GM21576 (cell line): ENCODE data around the gene NPFFR1.

Source experiments
- ATAC-seq: cut with Tn5 transposase; IDR thresholded peaks from one replicate; pipeline ENCODE4 v1.9.1; 2021; ENCODE audit warnings: mild to moderate bottlenecking, moderate library complexity; ENCODE audit not compliant: unreplicated experiment

NPFFR1 gene

GRCh38 chr10:70289739-70290138 lies 5.9 kb upstream of the NPFFR1 start:
- ATAC-seq, result no peak

GRCh38 chr10:70286616-70287015 lies 2.8 kb upstream of the NPFFR1 start:
- ATAC-seq, result no peak

GRCh38 chr10:70285476-70285831 lies 1.6 kb upstream of the NPFFR1 start:
- ATAC-seq, result no peak

- ATAC-seq, result no peak
Observed at GRCh38 chr10:70284542-70285475, 1.0 kb upstream of the NPFFR1 start.

- no peak for ATAC-seq
Observed at GRCh38 chr10:70283071-70283444, 746 bp downstream of the NPFFR1 start.

- no peak for ATAC-seq
Observed at GRCh38 chr10:70281609-70282008, 2.2 kb downstream of the NPFFR1 start.

GRCh38 chr10:70280099-70280498 lies 3.7 kb downstream of the NPFFR1 start:
- ATAC-seq, result no peak

GRCh38 chr10:70277396-70278030 lies 6.3 kb downstream of the NPFFR1 start:
- no peak for ATAC-seq

- ATAC-seq, result no peak
Observed at GRCh38 chr10:70274643-70275042, 9.2 kb downstream of the NPFFR1 start.

- ATAC-seq, result peak; percentile 51
Observed at GRCh38 chr10:70272925-70273316, 10.9 kb downstream of the NPFFR1 start.

- peak; percentile 12 for ATAC-seq
Observed at GRCh38 chr10:70271996-70272924, 11.5 kb downstream of the NPFFR1 start.

- no peak for ATAC-seq
Observed at GRCh38 chr10:70270952-70271351, 12.9 kb downstream of the NPFFR1 start.

- ATAC-seq, result no peak
Observed at GRCh38 chr10:70269741-70270140, 14.1 kb downstream of the NPFFR1 start.

- ATAC-seq, result no peak
Observed at GRCh38 chr10:70268376-70268775, 15.4 kb downstream of the NPFFR1 start.

- no peak for ATAC-seq
Observed at GRCh38 chr10:70267161-70267933, 16.5 kb downstream of the NPFFR1 start.

GRCh38 chr10:70266701-70267100 lies 17.1 kb downstream of the NPFFR1 start:
- no peak for ATAC-seq

GRCh38 chr10:70266056-70266455 lies 17.7 kb downstream of the NPFFR1 start:
- ATAC-seq, result no peak

- no peak for ATAC-seq
Observed at GRCh38 chr10:70265032-70265689, 18.6 kb downstream of the NPFFR1 start.

- no peak for ATAC-seq
Observed at GRCh38 chr10:70260734-70261133, 23.1 kb downstream of the NPFFR1 start.

- no peak for ATAC-seq
Observed at GRCh38 chr10:70260259-70260658, 23.5 kb downstream of the NPFFR1 start.
